ENCODE data around the gene GNL2.

GNL2 gene

GRCh38 chr1:37517569-37517968 is 78.2 kb downstream of the GNL2 start:
- DNase-seq (ENCODE audit: low read depth in 2 of 3, low spot score in 2 of 3), result no peak
